Measurements from ENCODE around the gene ST6GALNAC2.

GRCh38 chr17:76540381-76541300, 45.0 kb downstream of the ST6GALNAC2 start:
- TF ChIP-seq CTCF (IDR thresholded peaks at IDR 0.05) = peak in 4 of 6 experiments; percentile 13 to 44 (median 23)
- peak in 1 of 2 donors; percentile 21 for TF ChIP-seq POLR2A (IDR thresholded peaks at IDR 0.05)

Data from adrenal gland (tissue), 5 donors.